Fibroblast of lung (primary cell): ENCODE data around the gene ITPA. TPM values are rescaled to one million over a fixed set of nuclear protein-coding genes. Genes with fewer than 3 reads are reported as not detected.

Source experiments
- DNase-seq, 2 donors: peaks; one replicate each; pipeline versions ENCODE4 v3.0.0 to v3.0.0-alpha.2; 2010; ENCODE audit warnings: low read depth in 2 of 2
- H2AFZ ChIP-seq: 2 replicates; pipeline ENCODE4 v1.5.1; 2012; ENCODE audit warnings: low read length, control low read depth, inconsistent platforms
- H3K27ac ChIP-seq: 2 replicates; pipeline ENCODE4 v1.5.1; 2011; ENCODE audit warnings: low read length, control low read depth; ENCODE audit not compliant: insufficient read depth
- H3K27me3 ChIP-seq: 2 replicates; pipeline ENCODE4 v1.5.1; 2011; ENCODE audit warnings: mild to moderate bottlenecking, low read length; ENCODE audit not compliant: control insufficient read depth, insufficient read depth
- H3K36me3 ChIP-seq: 2 replicates; pipeline ENCODE4 v1.5.1; 2011; ENCODE audit warnings: low read length; ENCODE audit not compliant: control insufficient read depth, insufficient read depth
- H3K4me1 ChIP-seq: 2 replicates; pipeline ENCODE4 v1.5.1; 2011; ENCODE audit warnings: low read length; ENCODE audit not compliant: control insufficient read depth, insufficient read depth; ENCODE audit errors: extremely low read depth
- H3K4me2 ChIP-seq: 2 replicates; pipeline ENCODE4 v1.5.1; 2011; ENCODE audit warnings: low read length, control low read depth; ENCODE audit not compliant: insufficient read depth; ENCODE audit errors: extremely low read depth
- H3K4me3 ChIP-seq, 4 experiments: fragments of 200-600 bp in 1 of 4; sonication (generic) in 1 of 4; replicated peaks in 1 of 4; 2 replicates each; pipeline ENCODE4 v1.5.1; 2011 to 2016; ENCODE audit warnings: low read length in 4 of 4, low read depth in 3 of 4, mild to moderate bottlenecking in 3 of 4, control low read depth in 2 of 4, inconsistent platforms in 1 of 4, mixed read lengths in 1 of 4; ENCODE audit not compliant: insufficient read depth in 1 of 4; ENCODE audit errors: control extremely low read depth in 1 of 4
- H3K79me2 ChIP-seq: 2 replicates; pipeline ENCODE4 v1.5.1; 2012; ENCODE audit warnings: mild to moderate bottlenecking, low read length, inconsistent platforms; ENCODE audit not compliant: control insufficient read depth, insufficient read depth
- H3K9ac ChIP-seq: 2 replicates; pipeline ENCODE4 v1.5.1; 2011; ENCODE audit warnings: mild to moderate bottlenecking, low read length, control low read depth; ENCODE audit not compliant: insufficient read depth
- H3K9me3 ChIP-seq: 2 replicates; pipeline ENCODE4 v1.5.1; 2012; ENCODE audit warnings: low read depth, low read length; ENCODE audit not compliant: control insufficient read depth, insufficient read depth
- H4K20me1 ChIP-seq: 2 replicates; pipeline ENCODE4 v1.5.1; 2011; ENCODE audit warnings: low read length; ENCODE audit not compliant: control insufficient read depth, insufficient read depth; ENCODE audit errors: extremely low read depth
- CTCF ChIP-seq, 2 donors: IDR thresholded peaks in 1 of 2; conservative IDR thresholded peaks in 1 of 2; 1 replicate in 1 of 2; 2 replicates in 1 of 2; pipeline ENCODE4 v1.5.1; 2011 to 2012; ENCODE audit warnings: low read length in 2 of 2, control low read depth in 1 of 2, inconsistent platforms in 1 of 2, low read depth in 1 of 2, mild to moderate bottlenecking in 1 of 2
- EZH2 ChIP-seq: IDR thresholded peaks from 2 replicates; pipeline ENCODE4 v1.5.1; 2012; ENCODE audit warnings: low read length, control low read depth, mild to moderate bottlenecking; ENCODE audit errors: missing control alignments
- polyA plus RNA-seq, 2 donors: library from polyadenylated mRNA; depleted of rRNA in 1 of 2; stranded (reverse) in 1 of 2; unstranded in 1 of 2; fragments of >200 nt; gene quantifications; 2 replicates each; pipeline ENCODE4 v1.2.1, GENCODE V29; 2011 to 2012; ENCODE audit warnings: missing spikeins in 1 of 2
- total RNA-seq: library from RNA; depleted of rRNA; stranded (reverse); fragments of >200 nt; gene quantifications from 2 replicates; pipeline ENCODE4 v1.2.1, GENCODE V29; 2014

The ITPA gene
- total and polyA plus RNA-seq, 2 donors (not counting 1 experiment from before 2014, with no cell fraction given) = 21.3 to 32.2 TPM

GRCh38 chr20:3164763-3165410 lies 44.4 kb upstream of the ITPA start:
- Histone ChIP-seq H2AFZ (no peak overlapping the region), H3K4me2 (no peak overlapping the region), H3K4me1 (no peaks in the 10 kb centered on the region), H3K36me3 (no peaks in the 10 kb centered on the region), H4K20me1 (no peaks in the 10 kb centered on the region), H3K79me2 (no peaks in the 10 kb centered on the region), H3K27me3 (peaks cover 3% of the 10 kb centered on the region), H3K4me3 (no peak overlapping the region), H3K9me3 (no peaks in the 10 kb centered on the region), H3K27ac (no peak overlapping the region), H3K9ac (no peak overlapping the region)
- no peak for DNase-seq
- TF ChIP-seq EZH2 = no peak
- TF ChIP-seq CTCF (conservative IDR thresholded peaks at IDR 0.05 in 1 of 2, IDR thresholded peaks at IDR 0.05 in 1 of 2; ENCODE audit: low read depth in 1 of 2, low read length in 2 of 2) = no peak

- DNase-seq = peak; percentile 16 to 57
- peaks cover 3% of the 10 kb centered on the region for H3K27me3 ChIP-seq
- no peak overlapping the region for H2AFZ ChIP-seq
- H3K9me3 ChIP-seq = no peaks in the 10 kb centered on the region
- no peak for TF ChIP-seq CTCF (conservative IDR thresholded peaks at IDR 0.05 in 1 of 2, IDR thresholded peaks at IDR 0.05 in 1 of 2; ENCODE audit: low read depth in 1 of 2, low read length in 2 of 2)
- no peak for TF ChIP-seq EZH2
- H3K79me2 ChIP-seq = no peaks in the 10 kb centered on the region
- no peaks in the 10 kb centered on the region for H3K4me1 ChIP-seq
- H3K4me3 ChIP-seq = no peak overlapping the region
- H3K4me2 ChIP-seq = no peak overlapping the region
- no peak overlapping the region for H3K9ac ChIP-seq
- H4K20me1 ChIP-seq = no peaks in the 10 kb centered on the region
- no peak overlapping the region for H3K27ac ChIP-seq
- H3K36me3 ChIP-seq = no peaks in the 10 kb centered on the region
These were observed 43.6 kb upstream of the ITPA start for GRCh38 chr20:3165473-3166337.

GRCh38 chr20:3166338-3166912 lies 42.9 kb upstream of the ITPA start:
- Histone ChIP-seq H3K9ac (no peak overlapping the region), H3K4me2 (no peak overlapping the region), H3K4me3 (no peak overlapping the region), H3K27me3 (peaks cover 3% of the 10 kb centered on the region), H2AFZ (no peak overlapping the region), H3K36me3 (no peaks in the 10 kb centered on the region), H4K20me1 (no peaks in the 10 kb centered on the region), H3K4me1 (no peaks in the 10 kb centered on the region), H3K9me3 (no peaks in the 10 kb centered on the region), H3K27ac (no peak overlapping the region), H3K79me2 (no peaks in the 10 kb centered on the region)
- no peak for DNase-seq
- TF ChIP-seq CTCF (conservative IDR thresholded peaks at IDR 0.05 in 1 of 2, IDR thresholded peaks at IDR 0.05 in 1 of 2; ENCODE audit: low read depth in 1 of 2, low read length in 2 of 2) = no peak
- TF ChIP-seq EZH2 = no peak
